Nephron progenitor cell (in vitro differentiated cells): Measurements from ENCODE around the gene GRIN2C.

Source experiments
- DNase-seq: peaks from one replicate; pipeline ENCODE4 v3.0.0; 2021
- H3K27ac Mint-ChIP-seq: 2 replicates; pipeline ENCODE4 v1.8.0; 2021; ENCODE audit warnings: mild to moderate bottlenecking, moderate library complexity, mixed read lengths
- H3K27me3 Mint-ChIP-seq: 2 replicates; pipeline ENCODE4 v1.8.0; 2021; ENCODE audit warnings: mild to moderate bottlenecking, low read depth, mixed read lengths; ENCODE audit not compliant: poor library complexity
- H3K36me3 Mint-ChIP-seq: 2 replicates; pipeline ENCODE4 v1.8.0; 2021; ENCODE audit warnings: low read depth, mixed read lengths
- H3K4me1 Mint-ChIP-seq: 2 replicates; pipeline ENCODE4 v1.8.0; 2021; ENCODE audit warnings: mixed read lengths
- H3K4me3 Mint-ChIP-seq: 2 replicates; pipeline ENCODE4 v1.8.0; 2021; ENCODE audit warnings: mild to moderate bottlenecking, moderate library complexity, mixed read lengths
- H3K9me3 Mint-ChIP-seq: 2 replicates; pipeline ENCODE4 v1.8.0; 2021; ENCODE audit warnings: mild to moderate bottlenecking, moderate library complexity, mixed read lengths
- CTCF ChIP-seq: fragments of 200-600 bp; sonication (generic); IDR thresholded peaks from 2 replicates; pipeline ENCODE4 v1.5.0; 2021; ENCODE audit warnings: antibody characterized with exemption

Gene GRIN2C

GRCh38 chr17:74875977-74876593, 16.4 kb upstream of the GRIN2C start:
- TF ChIP-seq CTCF, result no peak
- Mint-ChIP-seq H3K27me3 (peaks cover 7% of the 10 kb centered on the region), H3K4me3 (no peak overlapping the region), H3K36me3 (no peaks in the 10 kb centered on the region), H3K9me3 (no peaks in the 10 kb centered on the region), H3K4me1 (peaks cover 61% of the 10 kb centered on the region), H3K27ac (peak overlapping the region; percentile 41)
- DNase-seq, result no peak

GRCh38 chr17:74875155-74875976, 15.7 kb upstream of the GRIN2C start:
- H3K27ac Mint-ChIP-seq, result peak overlapping the region; percentile 41
- no peak for DNase-seq
- H3K36me3 Mint-ChIP-seq, result no peaks in the 10 kb centered on the region
- H3K27me3 Mint-ChIP-seq, result peaks cover 4% of the 10 kb centered on the region
- H3K4me3 Mint-ChIP-seq, result peak overlapping the region; percentile 3
- no peaks in the 10 kb centered on the region for H3K9me3 Mint-ChIP-seq
- no peak for TF ChIP-seq CTCF
- peaks cover 64% of the 10 kb centered on the region for H3K4me1 Mint-ChIP-seq

GRCh38 chr17:74874615-74875037, 14.9 kb upstream of the GRIN2C start:
- Mint-ChIP-seq H3K4me1 (peaks cover 62% of the 10 kb centered on the region), H3K36me3 (no peaks in the 10 kb centered on the region), H3K9me3 (no peaks in the 10 kb centered on the region), H3K4me3 (peak overlapping the region; percentile 3), H3K27me3 (peaks cover 4% of the 10 kb centered on the region), H3K27ac (no peak overlapping the region)
- no peak for TF ChIP-seq CTCF
- DNase-seq, result no peak

GRCh38 chr17:74873874-74874614, 14.4 kb upstream of the GRIN2C start:
- no peaks in the 10 kb centered on the region for H3K36me3 Mint-ChIP-seq
- no peaks in the 10 kb centered on the region for H3K9me3 Mint-ChIP-seq
- H3K27ac Mint-ChIP-seq, result peak overlapping the region; percentile 87
- H3K4me3 Mint-ChIP-seq, result peak overlapping the region; percentile 93
- no peak for TF ChIP-seq CTCF
- peaks cover 4% of the 10 kb centered on the region for H3K27me3 Mint-ChIP-seq
- peaks cover 65% of the 10 kb centered on the region for H3K4me1 Mint-ChIP-seq
- no peak for DNase-seq

- H3K27ac Mint-ChIP-seq, result peak overlapping the region; percentile 87
- no peaks in the 10 kb centered on the region for H3K9me3 Mint-ChIP-seq
- H3K4me1 Mint-ChIP-seq, result peaks cover 72% of the 10 kb centered on the region
- DNase-seq, result peak; percentile 99
- no peaks in the 10 kb centered on the region for H3K36me3 Mint-ChIP-seq
- H3K27me3 Mint-ChIP-seq, result peaks cover 7% of the 10 kb centered on the region
- no peak for TF ChIP-seq CTCF
- H3K4me3 Mint-ChIP-seq, result peak overlapping the region; percentile 93
Observed at GRCh38 chr17:74873037-74873873, 13.6 kb upstream of the GRIN2C start.
